ENCODE measurements around the gene CRELD1.
"Not testable (repeated sequence)": the region's sequence is repeated elsewhere in the genome, so short reads cannot be mapped to it uniquely, and the experiment has no call there.

Gene CRELD1

GRCh38 chr3:9932535-9932842, 1.1 kb upstream of the CRELD1 start:
- H3K4me3 ChIP-seq (ENCODE audit: low read depth, low read length), result peak overlapping the region; percentile 76

GRCh38 chr3:9932843-9933560, 632 bp upstream of the CRELD1 start:
- TF ChIP-seq CTCF (IDR thresholded peaks at IDR 0.05; ENCODE audit: low read depth, low read length), result peak; percentile 72
- H3K4me3 ChIP-seq (ENCODE audit: low read depth, low read length), result peak overlapping the region; percentile 76

More at GRCh38 chr3:9932535-9932842, 1.1 kb upstream of the CRELD1 start:
- no peak for TF ChIP-seq CTCF (IDR thresholded peaks at IDR 0.05; ENCODE audit: low read depth, low read length)

- peak overlapping the region; percentile 76 for H3K4me3 ChIP-seq (ENCODE audit: low read depth, low read length)
- peak; percentile 27; the same call in 1 of the 2 replicates for TF ChIP-seq CTCF (IDR thresholded peaks at IDR 0.05; ENCODE audit: low read depth, low read length)
Measured at GRCh38 chr3:9934235-9934621, 594 bp downstream of the CRELD1 start.

GRCh38 chr3:9934993-9935392, 1.4 kb downstream of the CRELD1 start:
- no peak for TF ChIP-seq CTCF (IDR thresholded peaks at IDR 0.05; ENCODE audit: low read depth, low read length)
- H3K4me3 ChIP-seq (ENCODE audit: low read depth, low read length), result peak overlapping the region; percentile 76

- TF ChIP-seq CTCF (IDR thresholded peaks at IDR 0.05; ENCODE audit: low read depth, low read length), result no peak
- H3K4me3 ChIP-seq (ENCODE audit: low read depth, low read length), result no peak overlapping the region
Measured at GRCh38 chr3:9935966-9936510, 2.4 kb downstream of the CRELD1 start.

- no peak overlapping the region for H3K4me3 ChIP-seq (ENCODE audit: low read depth, low read length)
- no peak for TF ChIP-seq CTCF (IDR thresholded peaks at IDR 0.05; ENCODE audit: low read depth, low read length)
Measured at GRCh38 chr3:9937486-9938238, 4.0 kb downstream of the CRELD1 start.

GRCh38 chr3:9938966-9939365, 5.3 kb downstream of the CRELD1 start:
- no peak for TF ChIP-seq CTCF (IDR thresholded peaks at IDR 0.05; ENCODE audit: low read depth, low read length)
- H3K4me3 ChIP-seq (ENCODE audit: low read depth, low read length), result no peak overlapping the region

GRCh38 chr3:9939906-9940305, 6.3 kb downstream of the CRELD1 start:
- not testable (repeated sequence) for H3K4me3 ChIP-seq (ENCODE audit: low read depth, low read length)

Measured in WI38 (cell line).